Eye (tissue), 1 donor: ENCODE results near the gene ACOXL.

Experiments
- DNase-seq: peaks from one replicate; pipeline ENCODE4 v3.0.0-alpha.2; 2015

The ACOXL gene

GRCh38 chr2:110858993-110859701, 126.8 kb downstream of the ACOXL start:
- DNase-seq, result no peak

DNA sequence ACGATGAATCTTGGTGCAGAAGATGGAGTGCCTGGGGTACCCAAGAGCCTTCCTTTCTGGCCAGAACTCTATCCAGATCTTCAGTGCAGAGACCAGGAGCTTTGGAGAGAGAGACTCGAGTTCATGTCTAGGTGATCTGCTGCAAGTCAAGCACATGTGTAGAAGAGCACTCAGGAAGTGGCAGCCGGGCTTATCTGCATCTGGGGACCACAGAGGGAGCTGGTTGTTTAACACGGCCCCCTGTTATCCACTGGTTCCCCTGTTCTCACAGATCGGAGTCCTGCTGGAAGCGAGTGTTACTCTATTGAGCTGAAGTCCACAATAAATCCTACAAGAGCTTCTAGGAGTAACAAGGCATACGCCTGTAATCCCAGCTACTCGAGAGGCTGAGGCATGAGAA, 128.3 kb downstream of the ACOXL start:
- no peak for DNase-seq

GRCh38 chr2:110861616-110862260, 129.4 kb downstream of the ACOXL start:
- DNase-seq, result no peak

GRCh38 chr2:110863726-110864125, 131.4 kb downstream of the ACOXL start:
- no peak for DNase-seq

DNA sequence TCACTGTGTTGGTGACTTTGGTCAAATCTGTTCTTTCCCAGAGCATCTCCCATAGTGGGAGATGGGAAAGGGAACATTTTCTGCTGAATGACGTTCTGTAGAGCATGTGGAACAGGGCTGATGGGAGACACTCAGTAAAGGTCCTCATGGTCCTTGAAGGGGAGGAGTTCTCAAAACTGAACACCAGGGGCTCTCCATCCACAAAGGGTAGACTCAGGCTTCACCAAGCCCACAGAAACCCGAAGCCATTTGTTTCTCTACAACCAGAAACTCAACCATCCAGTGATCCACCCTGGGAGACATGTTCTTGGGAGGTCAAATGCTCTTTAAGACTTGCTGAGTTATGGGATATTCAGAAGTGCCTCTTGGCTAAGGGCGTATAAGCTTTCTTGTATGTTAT, 131.8 kb downstream of the ACOXL start:
- no peak for DNase-seq

- DNase-seq, result no peak
Measured at GRCh38 chr2:110864731-110865130, 132.4 kb downstream of the ACOXL start.

GRCh38 chr2:110865188-110865587, 132.8 kb downstream of the ACOXL start:
- DNase-seq, result no peak

DNA sequence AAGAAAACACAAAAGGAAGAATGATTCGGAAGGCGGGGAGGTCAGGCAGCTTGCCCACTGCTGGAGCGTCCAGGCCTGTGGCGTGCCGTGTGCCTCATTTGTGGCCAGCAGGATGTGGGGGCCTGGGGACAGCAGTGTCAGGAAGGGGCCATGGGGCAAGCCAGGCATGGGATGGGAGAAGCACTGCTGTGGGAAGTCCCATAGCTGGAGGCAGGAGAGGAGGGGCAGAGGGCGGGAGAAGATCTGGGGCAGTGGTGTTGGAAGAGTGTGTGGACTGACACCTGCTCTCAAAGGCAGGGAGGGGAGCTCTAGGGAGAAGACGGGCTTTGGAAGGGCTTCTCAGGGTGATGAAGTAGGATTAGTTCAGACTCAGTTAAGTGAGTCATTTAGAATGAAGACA, 133.7 kb downstream of the ACOXL start:
- DNase-seq, result no peak

GRCh38 chr2:110866466-110866865, 134.1 kb downstream of the ACOXL start:
- DNase-seq, result no peak

DNA sequence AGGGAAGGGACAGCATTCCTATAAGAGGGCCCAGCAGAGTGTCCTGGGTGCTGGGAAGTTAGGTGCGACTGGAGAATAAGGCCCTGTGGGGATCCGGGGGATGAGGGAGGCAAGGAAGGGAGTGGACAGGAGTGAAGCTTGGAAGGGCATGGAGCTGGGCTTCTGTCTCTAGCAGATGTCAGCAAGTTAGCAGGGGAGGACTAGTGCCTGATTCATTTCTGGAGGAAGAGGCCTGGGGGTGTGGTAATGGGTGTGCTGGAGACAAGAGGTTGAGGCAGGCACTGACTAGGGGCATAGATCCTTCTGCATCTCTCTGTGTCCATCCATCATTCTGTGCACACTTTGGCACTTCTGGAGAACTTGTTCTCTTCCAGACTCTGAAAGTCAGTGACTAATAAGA, 134.7 kb downstream of the ACOXL start:
- no peak for DNase-seq

- no peak for DNase-seq
Measured at GRCh38 chr2:110868971-110869370, 136.6 kb downstream of the ACOXL start.

GRCh38 chr2:110869472-110870446, 137.4 kb downstream of the ACOXL start:
- no peak for DNase-seq

- DNase-seq, result no peak
Measured at GRCh38 chr2:110870545-110870944, 138.2 kb downstream of the ACOXL start.

DNA sequence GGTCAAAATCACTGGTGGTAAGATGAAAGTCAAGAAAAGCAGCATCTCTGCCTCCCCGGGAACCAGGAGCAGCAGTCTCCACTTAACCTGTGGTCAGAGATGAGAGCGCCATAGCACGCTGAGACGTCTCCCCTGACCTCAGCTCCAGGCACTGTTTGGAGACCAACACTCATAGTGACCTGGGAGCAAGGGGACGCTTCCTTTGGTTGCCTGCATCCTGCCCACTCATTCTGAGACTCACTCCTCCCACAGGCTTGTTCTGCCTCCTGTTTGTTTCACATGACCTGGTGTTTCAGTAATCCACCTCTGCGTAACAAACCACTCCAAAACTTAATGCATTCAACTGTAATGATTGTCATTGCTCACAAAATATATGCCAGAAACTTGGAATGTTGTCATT, 139.3 kb downstream of the ACOXL start:
- DNase-seq, result no peak

- no peak for DNase-seq
Measured at GRCh38 chr2:110872521-110872920, 140.1 kb downstream of the ACOXL start.

- no peak for DNase-seq
Measured at GRCh38 chr2:110873056-110873502, 140.7 kb downstream of the ACOXL start.

GRCh38 chr2:110873597-110874452, 141.5 kb downstream of the ACOXL start:
- no peak for DNase-seq

DNA sequence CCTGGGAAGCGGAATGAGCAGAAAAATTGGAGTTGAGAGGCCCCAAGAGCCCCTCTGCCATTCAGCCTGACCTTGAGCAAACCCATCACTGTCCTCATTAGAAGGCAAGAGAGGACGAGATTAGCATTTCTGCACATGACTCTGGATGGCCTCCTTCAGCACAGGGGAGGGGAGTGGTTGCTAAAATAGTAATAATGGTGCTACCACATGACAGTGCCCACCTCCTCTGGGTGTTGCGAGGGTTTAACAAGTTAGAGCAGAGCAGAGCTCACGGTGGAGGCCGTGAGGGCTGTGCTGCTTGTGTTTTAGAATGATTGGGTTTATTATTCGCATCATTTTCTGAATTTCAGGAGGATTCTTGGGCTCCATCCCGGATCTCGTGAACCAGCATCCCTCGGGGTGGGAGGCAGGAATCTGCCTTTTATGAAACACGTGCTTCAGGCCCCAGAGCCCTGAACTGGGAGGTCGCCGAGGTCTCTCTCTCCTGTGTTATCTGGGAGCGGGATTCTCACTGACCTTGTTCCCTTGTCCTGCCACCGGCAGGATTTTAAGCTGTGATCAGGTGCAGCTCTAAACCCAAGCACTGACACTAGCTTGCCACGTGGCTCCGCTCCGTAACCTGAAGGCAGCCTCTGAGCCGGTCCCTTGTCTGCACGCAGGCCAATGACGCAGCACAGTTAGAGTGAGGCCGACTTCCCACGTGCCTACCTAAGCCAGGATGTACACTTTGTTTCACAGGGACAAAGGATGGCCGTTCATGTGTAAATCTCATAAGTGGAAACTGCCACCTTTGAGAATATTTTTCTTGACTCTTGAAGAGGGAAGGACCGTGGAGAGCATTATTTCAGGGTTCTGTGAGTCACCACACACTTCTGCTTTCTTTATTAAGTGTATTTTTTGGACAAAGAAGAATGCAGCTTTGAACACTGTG, 142.3 kb downstream of the ACOXL start:
- DNase-seq, result peak; percentile 34

- no peak for DNase-seq
Measured at GRCh38 chr2:110875384-110875725, 143.0 kb downstream of the ACOXL start.

GRCh38 chr2:110876167-110876999, 144.0 kb downstream of the ACOXL start:
- DNase-seq, result no peak
